Stimulated activated CD8-positive, alpha-beta memory T cell treated with anti-CD3 and anti-CD28 coated beads, Interleukin-7, amount 100 ng/mL, for 4 hours (primary cell): Measurements from ENCODE around the gene NDE1.
A peak's percentile ranks its signal among the peaks of the same experiment; 100 is the strongest.
"Not testable (repeated sequence)": the region's sequence is repeated elsewhere in the genome, so short reads cannot be mapped to it uniquely, and the experiment has no call there.

Experiments used
- DNase-seq, 2 donors: peaks; one replicate each; pipeline ENCODE4 v3.0.0-alpha.2; 2020; ENCODE audit warnings: low read depth in 2 of 2

NDE1 gene

GRCh38 chr16:15650698-15651171 is 690 bp downstream of the NDE1 start:
- peak in 1 of 2 donors; percentile 29 for DNase-seq

DNA sequence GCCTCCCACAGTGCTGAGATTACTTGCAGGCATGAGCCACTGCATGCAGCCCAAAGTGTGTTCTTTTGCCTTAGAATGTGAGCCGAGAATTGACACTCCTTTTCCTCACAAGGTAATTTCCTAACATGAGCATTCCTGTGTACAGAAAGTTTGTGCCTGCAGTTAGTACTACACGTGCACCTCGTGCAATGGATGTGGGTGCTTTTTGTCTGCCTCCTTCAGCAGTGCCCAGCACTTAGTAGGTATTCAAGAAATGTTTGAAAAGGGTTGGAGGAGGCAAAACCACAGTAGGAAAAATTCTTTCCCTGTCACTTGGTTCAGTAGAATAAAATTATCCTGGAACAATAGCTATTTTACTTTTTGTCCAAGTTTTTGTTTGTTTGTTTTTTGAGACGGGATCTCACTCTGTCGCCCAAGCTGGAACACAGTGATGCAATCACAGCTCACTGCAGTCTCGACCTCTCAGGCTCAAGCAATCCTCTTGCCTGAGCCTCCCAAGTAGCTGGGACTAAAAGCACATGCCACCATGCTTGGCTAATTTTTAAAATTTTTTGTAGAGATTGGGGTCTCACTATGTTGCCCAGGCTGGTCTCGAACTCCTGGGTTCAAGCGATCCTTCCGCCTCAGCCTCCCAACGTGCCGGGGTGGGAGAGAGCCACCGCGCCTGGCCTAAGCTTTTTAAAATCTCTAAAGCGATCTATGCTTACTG is 2.4 kb downstream of the NDE1 start:
- DNase-seq: no peak

GRCh38 chr16:15653227-15653626 is 3.2 kb downstream of the NDE1 start:
- no peak for DNase-seq

- no peak for DNase-seq
Measured at GRCh38 chr16:15654591-15654990, 4.5 kb downstream of the NDE1 start.

DNA sequence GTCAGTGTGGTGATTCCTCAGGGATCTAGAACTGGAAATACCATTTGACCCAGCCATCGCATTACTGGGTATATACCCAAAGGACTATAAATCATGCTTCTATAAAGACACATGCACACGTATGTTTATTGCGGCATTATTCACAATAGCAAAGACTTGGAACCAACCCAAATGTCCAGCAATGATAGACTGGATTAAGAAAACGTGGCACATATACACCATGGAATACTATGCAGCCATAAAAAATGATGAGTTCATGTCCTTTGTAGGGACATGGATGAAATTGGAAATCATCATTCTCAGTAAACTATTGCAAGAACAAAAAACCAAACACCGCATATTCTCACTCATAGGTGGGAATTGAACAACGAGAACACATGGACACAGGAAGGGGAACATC is 5.5 kb downstream of the NDE1 start:
- not testable (repeated sequence) for DNase-seq

- no peak for DNase-seq
Measured at GRCh38 chr16:15658149-15658548, 8.1 kb downstream of the NDE1 start.

- DNase-seq: no peak
Measured at GRCh38 chr16:15658556-15658955, 8.5 kb downstream of the NDE1 start.

DNA sequence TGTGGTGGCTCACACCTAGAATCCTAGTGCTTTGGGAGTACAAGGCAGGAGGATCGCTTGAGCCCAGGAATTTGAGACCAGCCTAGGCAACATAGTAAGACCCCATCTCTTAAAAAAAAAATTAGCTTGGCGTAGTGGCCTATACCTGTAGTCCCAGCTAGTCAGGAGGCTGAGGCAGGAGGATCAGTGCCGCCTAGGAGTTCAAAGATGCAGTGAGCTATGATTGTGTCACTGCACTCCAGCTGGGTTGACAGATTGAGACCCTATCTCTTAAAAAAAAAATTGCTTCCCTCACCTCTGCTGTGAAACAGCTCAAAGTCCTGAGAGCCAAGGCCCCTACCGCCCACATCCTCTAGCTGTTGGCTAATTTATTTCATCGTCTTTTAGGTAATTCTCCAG is 10.2 kb downstream of the NDE1 start:
- no peak for DNase-seq

GRCh38 chr16:15665107-15665506 is 15.1 kb downstream of the NDE1 start:
- no peak for DNase-seq

DNA sequence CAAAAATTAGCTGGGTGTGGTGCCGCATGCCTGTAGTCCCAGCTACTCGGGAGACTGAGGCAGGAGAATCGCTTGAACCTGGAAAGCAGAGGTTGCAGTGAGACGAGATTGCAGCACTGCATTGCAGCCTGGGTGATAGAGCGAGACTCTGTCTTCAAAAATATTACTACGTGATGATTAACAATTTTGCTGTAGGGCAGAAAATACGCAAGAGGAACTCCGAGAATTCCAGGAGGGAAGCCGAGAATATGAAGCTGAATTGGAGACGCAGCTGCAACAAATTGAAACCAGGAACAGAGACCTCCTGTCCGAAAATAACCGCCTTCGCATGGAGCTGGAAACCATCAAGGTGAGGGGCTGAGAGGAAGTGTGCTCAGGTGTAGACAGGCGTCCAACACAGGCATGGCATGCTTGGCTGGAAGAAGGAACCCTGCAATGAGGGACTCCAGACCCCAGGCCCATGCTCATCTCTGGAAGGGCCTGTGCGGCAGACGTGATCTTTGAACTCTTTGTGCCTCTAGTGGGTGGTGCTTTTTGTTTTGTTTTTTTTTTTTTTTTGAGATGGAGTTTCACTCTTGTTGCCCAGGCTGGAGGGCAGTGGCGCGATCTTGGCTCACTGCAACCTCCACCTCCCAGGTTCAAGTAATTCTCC is 17.2 kb downstream of the NDE1 start:
- DNase-seq: no peak

DNA sequence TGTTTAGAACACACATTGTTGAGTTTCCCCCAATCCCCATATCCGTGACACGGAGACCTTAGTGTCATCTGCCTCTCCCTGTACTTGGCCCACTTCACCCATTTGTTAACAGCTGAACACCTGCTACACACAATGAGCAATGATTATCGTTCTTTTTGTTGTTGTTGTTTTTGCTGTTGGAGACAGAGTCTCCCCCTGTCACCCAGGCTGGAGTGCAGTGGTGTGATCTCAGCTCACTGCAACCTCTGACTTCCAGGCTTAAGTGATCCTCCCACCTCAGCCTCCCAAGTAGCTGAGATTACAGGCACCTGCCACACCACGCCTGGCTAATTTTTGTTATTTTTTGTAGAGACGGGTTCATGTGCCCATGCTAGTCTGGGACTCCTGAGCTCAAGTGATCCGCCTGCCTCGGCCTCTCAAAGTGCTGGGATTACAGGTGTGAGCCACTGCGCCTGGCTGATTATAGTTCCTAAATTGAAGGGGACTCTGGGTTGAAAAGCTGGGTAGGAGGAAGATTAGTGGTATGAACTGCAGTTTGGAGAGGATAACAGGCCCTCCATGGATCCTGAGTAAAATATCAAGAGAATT is 21.6 kb downstream of the NDE1 start:
- no peak for DNase-seq

DNA sequence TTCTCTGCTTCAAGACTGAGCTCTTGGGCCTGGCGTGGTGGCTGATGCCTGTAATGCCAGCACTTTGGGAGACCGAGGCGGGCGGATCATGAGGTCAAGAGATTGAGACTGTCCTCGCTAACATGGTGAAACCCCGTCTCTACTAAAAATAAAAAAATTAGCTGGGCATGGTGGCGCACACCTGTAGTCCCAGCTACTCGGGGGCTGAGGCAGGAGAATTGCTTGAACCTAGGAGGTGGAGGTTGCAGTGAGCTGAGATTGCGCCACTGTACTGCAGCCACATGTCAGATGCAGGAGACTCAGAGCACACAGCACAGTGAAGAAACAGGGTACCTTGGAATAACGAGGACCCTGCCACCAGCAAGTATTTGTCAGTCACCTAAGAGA is 22.1 kb downstream of the NDE1 start:
- DNase-seq: not testable (repeated sequence)

DNA sequence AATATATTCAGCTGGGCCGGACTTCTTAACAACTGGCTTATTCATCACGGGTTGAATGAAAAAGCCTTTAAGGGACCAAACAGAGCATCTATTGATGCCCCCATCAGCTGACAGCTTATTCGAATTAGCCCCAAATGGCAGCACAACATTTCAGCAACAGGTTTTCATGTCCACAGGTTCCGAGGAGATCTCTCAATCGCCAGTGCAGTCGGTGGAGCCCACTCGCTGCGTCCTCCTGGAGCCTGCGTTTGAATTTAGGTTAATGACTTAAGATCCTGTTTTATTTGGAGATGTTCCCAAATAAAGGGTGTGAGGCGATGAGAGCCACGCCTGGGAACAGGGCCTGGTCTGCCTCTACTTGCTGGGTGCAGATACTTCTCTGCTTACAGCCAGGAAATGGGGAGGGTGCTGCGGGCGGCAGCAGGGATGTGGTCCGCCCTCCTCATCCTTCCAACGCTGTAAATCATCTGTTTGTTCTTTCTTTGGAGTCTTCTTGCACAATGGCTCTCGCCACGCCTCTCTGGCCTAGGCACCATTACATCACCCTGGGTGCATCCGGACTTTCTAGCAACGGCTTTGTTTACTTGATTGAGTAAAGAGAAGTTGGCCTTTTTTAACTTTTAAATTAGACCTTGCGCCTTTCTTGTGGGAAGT is 22.6 kb downstream of the NDE1 start:
- peak; percentile 35 to 40 for DNase-seq

DNA sequence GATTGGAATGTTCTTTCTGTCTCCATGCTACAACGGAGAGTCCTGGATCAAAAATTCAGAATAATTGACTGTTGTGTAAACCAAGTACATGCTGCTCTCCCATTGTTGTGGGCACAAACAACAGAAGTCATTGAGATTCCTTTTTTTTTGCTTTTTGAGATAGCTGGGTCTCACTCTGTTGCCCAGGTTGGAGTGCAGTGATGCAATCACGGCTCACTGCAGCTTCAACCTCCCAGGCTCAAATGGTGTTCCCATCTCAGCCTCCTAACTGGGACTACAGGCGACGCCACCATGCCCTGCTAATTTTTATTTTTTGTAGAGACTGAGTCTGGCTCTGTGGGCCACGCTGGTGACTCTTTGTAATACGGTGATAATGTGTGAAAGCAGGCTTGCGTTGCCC is 24.5 kb downstream of the NDE1 start:
- no peak for DNase-seq

GRCh38 chr16:15676506-15676905 is 26.5 kb downstream of the NDE1 start:
- no peak for DNase-seq

DNA sequence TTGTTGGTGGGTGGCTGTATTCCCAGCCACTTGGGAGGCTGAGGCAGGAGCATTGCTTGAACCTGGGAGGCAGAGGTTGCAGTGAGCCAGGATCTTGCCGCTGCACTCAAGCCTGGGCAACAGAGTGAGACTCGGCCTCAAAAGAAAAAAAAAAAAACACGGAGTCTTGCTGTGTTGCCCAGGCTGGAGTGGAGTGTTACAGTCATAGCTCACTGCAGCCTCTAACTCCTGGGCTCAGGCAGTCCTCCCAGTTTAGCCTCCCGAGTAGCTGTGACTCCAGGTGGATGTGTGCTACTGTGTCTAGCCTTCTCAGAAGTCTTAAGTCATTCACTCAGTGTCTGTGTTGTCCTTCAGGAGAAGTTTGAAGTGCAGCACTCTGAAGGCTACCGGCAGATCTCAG is 27.4 kb downstream of the NDE1 start:
- no peak for DNase-seq

- DNase-seq: peak in 1 of 2 donors; percentile 14
Measured at GRCh38 chr16:15682105-15682570, 32.1 kb downstream of the NDE1 start.

GRCh38 chr16:15686287-15686686 is 36.2 kb downstream of the NDE1 start:
- no peak for DNase-seq

- no peak for DNase-seq
Measured at GRCh38 chr16:15689290-15689689, 39.2 kb downstream of the NDE1 start.

- no peak for DNase-seq
Measured at GRCh38 chr16:15690296-15690695, 40.3 kb downstream of the NDE1 start.

- DNase-seq: no peak
Measured at GRCh38 chr16:15691046-15691445, 41.0 kb downstream of the NDE1 start.

- not testable (repeated sequence) for DNase-seq
Measured at GRCh38 chr16:15692508-15692907, 42.5 kb downstream of the NDE1 start.
